WTC11 (cell line): ENCODE results near the gene MYO5B.

Experiments
- ATF1 ChIP-seq: sonication (generic); formaldehyde crosslinking; IDR thresholded peaks from 2 replicates; pipeline ENCODE4 v1.8.1; 2023; ENCODE audit warnings: mild to moderate bottlenecking, moderate library complexity, missing genetic modification reagents
- GABPB1 ChIP-seq: sonication (generic); formaldehyde crosslinking; IDR thresholded peaks from 2 replicates; pipeline ENCODE4 v1.8.1; 2023; ENCODE audit warnings: mild to moderate bottlenecking, missing genetic modification reagents
- NR3C1 ChIP-seq: sonication (generic); formaldehyde crosslinking; conservative IDR thresholded peaks from 2 replicates; pipeline ENCODE4 v1.8.1; 2023; ENCODE audit warnings: low read depth, mild to moderate bottlenecking, missing genetic modification reagents

DNA sequence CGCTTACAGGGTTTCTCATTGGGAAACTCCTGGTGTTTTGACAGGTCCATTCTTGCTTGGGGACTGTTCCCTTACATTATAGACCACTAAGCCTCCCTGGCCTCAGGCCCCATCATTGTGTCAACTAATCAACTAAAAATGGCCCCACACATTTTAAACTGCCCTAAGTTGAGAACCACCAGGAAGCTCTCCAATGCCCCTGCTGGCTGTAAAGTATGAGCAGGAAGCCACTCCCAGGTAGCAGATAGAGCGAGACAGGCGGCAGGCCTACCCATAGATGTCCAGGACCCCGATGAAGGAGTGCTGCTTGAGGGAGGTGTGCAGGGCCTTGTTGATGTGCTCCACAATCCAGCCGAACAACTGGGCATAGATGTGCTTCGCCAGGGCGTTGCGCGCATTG, 220.9 kb downstream of the MYO5B start:
- TF ChIP-seq NR3C1 (CRISPR knock-in tag), result no peak
- no peak for TF ChIP-seq ATF1
- no peak for TF ChIP-seq GABPB1 (CRISPR knock-in tag)
